Stimulated activated CD4-positive, alpha-beta T cell treated with anti-CD3 and anti-CD28 coated beads, Interleukin-15, amount 100 ng/mL, for 48 hours (primary cell): ENCODE data around the gene VPS13D.
"Not testable (repeated sequence)": the region's sequence is repeated elsewhere in the genome, so short reads cannot be mapped to it uniquely, and the experiment has no call there.

Experiments used
- DNase-seq, 2 donors: peaks; one replicate each; pipeline ENCODE4 v3.0.0-alpha.2; 2020; ENCODE audit warnings: low read depth in 2 of 2

VPS13D gene

GRCh38 chr1:12200208-12200607 is 29.6 kb upstream of the VPS13D start:
- no peak for DNase-seq

GRCh38 chr1:12201352-12202189 is 28.3 kb upstream of the VPS13D start:
- DNase-seq: no peak

- DNase-seq: no peak
Observed at GRCh38 chr1:12202190-12202497, 27.7 kb upstream of the VPS13D start.

GRCh38 chr1:12202577-12202976 is 27.3 kb upstream of the VPS13D start:
- DNase-seq: no peak

GRCh38 chr1:12203216-12204007 is 26.4 kb upstream of the VPS13D start:
- no peak for DNase-seq

- DNase-seq: peak; percentile 44 to 52
Observed at GRCh38 chr1:12204140-12204539, 25.7 kb upstream of the VPS13D start.

- no peak for DNase-seq
Observed at GRCh38 chr1:12204754-12205658, 24.8 kb upstream of the VPS13D start.

- DNase-seq: no peak
Observed at GRCh38 chr1:12206238-12206637, 23.6 kb upstream of the VPS13D start.

- DNase-seq: no peak
Observed at GRCh38 chr1:12206792-12207424, 22.9 kb upstream of the VPS13D start.

GRCh38 chr1:12208271-12208670 is 21.6 kb upstream of the VPS13D start:
- no peak for DNase-seq

GRCh38 chr1:12208764-12209494 is 20.9 kb upstream of the VPS13D start:
- peak; percentile 70 to 79 for DNase-seq

GRCh38 chr1:12209495-12209832 is 20.4 kb upstream of the VPS13D start:
- no peak for DNase-seq

- no peak for DNase-seq
Observed at GRCh38 chr1:12215118-12215961, 14.5 kb upstream of the VPS13D start.

- DNase-seq: no peak
Observed at GRCh38 chr1:12219800-12220199, 10.0 kb upstream of the VPS13D start.

GRCh38 chr1:12220890-12221289 is 8.9 kb upstream of the VPS13D start:
- no peak for DNase-seq

- not testable (repeated sequence) for DNase-seq
Observed at GRCh38 chr1:12222700-12223099, 7.1 kb upstream of the VPS13D start.

- DNase-seq: not testable (repeated sequence)
Observed at GRCh38 chr1:12224092-12224491, 5.7 kb upstream of the VPS13D start.

- DNase-seq: no peak
Observed at GRCh38 chr1:12228979-12229378, 851 bp upstream of the VPS13D start.

GRCh38 chr1:12229386-12229834 is 420 bp upstream of the VPS13D start:
- DNase-seq: no peak
